Non-pigmented ciliary epithelial cell (primary cell): Measurements from ENCODE around the gene NVL.
"Not testable (repeated sequence)": the region's sequence is repeated elsewhere in the genome, so short reads cannot be mapped to it uniquely, and the experiment has no call there.

Source experiments
- DNase-seq: peaks from one replicate; pipeline ENCODE4 v3.0.0-alpha.2; 2010; ENCODE audit warnings: low read depth

NVL gene

GRCh38 chr1:224333939-224334786, 4.2 kb upstream of the NVL start:
- no peak for DNase-seq

DNA sequence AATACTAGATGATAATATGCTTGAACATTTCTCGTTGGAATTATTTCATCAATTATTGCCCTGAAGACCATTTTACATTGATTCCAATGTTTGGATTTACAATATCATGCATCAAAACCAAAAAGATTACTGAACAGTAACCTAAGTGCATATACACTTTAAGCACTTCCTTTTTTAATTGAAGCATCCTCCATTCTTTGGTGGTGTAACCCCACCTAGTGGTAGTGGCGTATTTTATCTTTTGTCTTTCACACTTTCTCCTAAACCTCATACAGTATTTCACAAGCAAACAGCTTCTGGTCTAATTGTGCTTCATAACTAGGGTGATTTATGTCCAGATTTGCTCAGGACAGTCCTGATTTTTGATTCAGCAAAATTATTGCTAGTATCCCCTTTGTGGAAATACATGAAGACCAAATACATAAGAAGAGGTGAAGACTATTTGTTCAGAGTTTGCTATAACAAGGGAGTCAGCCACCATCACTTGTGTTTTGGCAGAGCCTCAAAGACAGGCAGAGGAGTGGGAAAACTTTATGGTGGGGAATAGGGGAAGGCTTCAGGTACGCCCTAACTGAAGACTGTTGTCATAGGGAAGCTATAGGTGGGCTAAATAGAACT, 3.4 kb upstream of the NVL start:
- DNase-seq: no peak

GRCh38 chr1:224331824-224332223, 1.9 kb upstream of the NVL start:
- DNase-seq: no peak

GRCh38 chr1:224331326-224331725, 1.4 kb upstream of the NVL start:
- DNase-seq: no peak

GRCh38 chr1:224329484-224329841, 509 bp downstream of the NVL start:
- DNase-seq: no peak

DNA sequence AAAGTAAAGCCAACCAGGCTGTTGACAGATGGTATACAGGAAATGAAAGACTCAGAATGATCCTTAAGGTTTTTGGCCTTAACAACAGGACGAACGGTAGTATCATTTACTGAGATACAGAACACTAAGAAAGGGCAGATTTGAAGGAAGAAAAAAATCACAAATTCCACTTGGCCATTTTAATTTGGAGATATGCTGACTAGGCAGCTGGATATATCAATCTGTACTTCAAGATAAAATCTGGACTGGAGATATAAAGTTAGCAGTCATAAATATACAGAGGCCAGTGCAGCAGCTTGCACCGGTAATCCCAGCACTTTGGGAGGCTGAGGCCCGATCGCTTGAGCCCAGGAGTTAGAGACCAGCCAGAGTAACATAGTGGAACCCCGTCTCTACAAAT, 1.3 kb downstream of the NVL start:
- no peak for DNase-seq

- no peak for DNase-seq
Measured at GRCh38 chr1:224325959-224326358, 4.0 kb downstream of the NVL start.

GRCh38 chr1:224321706-224322105, 8.3 kb downstream of the NVL start:
- no peak for DNase-seq

DNA sequence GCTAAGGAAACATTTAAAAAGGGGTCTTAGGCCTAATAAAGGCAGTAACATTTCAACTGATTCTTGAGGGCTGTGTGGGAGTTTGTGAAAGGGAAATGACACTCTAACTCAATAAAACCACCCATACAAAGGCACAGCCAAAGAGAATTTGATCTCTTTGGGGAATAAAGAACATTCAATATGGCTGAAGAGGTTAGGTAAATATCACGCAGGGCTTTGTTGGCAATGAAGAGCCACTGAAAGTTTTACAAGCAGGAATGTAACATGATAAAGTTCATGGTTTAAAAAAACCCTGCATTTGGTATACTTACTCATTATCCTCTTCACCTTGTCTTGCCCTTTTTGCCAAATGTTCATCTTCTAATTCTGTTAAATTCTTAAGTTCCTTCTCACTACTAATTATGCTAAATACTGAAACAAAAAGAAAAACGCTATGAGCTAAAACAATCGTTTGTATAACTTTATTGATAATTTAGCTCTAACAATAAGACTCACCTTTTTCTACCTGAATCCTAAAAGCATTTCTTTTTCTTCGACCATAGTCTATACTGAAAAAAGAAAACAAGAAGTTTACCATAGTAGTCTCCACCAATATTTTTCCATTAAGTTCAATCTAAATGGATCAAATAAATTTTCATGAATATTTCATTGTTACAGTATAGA, 12.5 kb downstream of the NVL start:
- DNase-seq: no peak

- no peak for DNase-seq
Measured at GRCh38 chr1:224312025-224312424, 17.9 kb downstream of the NVL start.

DNA sequence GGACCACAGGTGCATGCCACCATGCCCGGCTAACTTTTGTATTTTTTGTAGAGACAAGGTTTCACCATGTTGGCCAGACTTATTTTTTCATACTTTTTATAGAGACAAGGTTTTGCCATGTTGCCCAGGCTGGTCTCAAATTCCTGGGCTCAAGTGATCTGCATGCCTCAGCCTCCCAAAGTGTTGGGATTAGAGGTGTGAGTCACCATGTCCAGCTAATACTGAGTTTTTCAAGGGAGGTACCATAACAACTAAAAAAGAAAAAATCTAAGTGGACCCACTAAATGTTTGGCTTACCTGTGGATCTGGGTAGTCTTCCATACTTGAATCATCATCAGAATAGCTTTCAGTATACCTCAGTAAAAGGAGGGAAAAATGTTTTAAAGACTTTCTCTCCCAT, 18.5 kb downstream of the NVL start:
- DNase-seq: not testable (repeated sequence)

- DNase-seq: no peak
Measured at GRCh38 chr1:224308064-224308463, 21.9 kb downstream of the NVL start.

DNA sequence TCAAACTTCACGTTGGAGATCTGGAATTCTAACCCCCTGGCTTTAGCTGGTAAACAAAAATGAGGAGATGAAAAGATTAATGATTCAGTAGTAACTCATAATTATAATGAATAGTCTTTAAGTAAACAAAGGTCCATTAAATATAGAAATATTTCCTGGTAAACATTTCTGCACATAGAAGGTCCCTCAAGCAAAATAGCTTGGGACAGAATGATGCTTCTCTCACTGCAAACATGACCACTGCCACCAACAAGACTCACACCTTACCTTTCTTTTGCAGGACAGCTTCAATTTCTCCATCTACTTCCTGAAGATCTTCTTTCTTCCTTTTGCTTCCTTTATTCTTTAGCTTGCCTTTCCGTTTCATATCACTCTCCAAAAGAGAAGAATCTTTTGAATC, 25.2 kb downstream of the NVL start:
- DNase-seq: no peak

GRCh38 chr1:224302947-224303346, 27.0 kb downstream of the NVL start:
- no peak for DNase-seq

DNA sequence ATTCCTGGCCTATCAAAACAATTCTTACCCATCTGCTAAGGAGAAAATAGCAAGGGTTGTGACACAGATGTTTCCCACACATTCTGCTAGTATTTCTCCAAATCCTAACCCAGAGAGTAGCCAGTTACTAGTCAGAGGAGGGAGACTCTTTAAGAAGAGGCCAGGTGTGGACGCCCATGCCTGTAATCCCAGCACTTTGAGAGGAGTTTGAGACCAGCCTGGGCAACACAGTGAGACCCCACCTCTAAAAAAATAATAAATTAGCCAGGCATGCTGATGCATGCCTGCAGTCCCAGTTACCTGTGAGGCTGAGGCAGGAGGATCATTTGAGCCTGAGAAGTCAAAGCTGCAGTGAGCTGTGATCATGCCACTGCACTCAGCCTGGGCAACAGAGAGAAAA, 28.6 kb downstream of the NVL start:
- no peak for DNase-seq

DNA sequence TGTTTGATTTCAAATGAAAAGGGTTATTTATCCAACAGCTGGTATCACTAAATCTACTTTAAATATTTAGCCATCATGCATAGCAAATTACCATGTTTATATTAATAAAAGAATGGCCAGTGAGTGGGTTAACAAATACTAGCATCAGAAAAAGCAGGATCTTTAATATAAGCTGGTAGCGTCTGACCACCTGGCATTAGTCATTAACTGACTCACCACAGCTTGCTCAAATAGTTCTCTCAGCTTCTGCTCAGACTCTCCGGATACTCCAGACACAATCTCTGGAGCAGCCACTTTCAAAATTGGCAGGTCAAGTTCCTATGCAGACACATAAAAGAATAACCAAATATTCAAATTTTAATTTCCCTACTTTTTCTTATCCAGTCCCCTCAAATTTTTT, 29.6 kb downstream of the NVL start:
- DNase-seq: peak; percentile 71

DNA sequence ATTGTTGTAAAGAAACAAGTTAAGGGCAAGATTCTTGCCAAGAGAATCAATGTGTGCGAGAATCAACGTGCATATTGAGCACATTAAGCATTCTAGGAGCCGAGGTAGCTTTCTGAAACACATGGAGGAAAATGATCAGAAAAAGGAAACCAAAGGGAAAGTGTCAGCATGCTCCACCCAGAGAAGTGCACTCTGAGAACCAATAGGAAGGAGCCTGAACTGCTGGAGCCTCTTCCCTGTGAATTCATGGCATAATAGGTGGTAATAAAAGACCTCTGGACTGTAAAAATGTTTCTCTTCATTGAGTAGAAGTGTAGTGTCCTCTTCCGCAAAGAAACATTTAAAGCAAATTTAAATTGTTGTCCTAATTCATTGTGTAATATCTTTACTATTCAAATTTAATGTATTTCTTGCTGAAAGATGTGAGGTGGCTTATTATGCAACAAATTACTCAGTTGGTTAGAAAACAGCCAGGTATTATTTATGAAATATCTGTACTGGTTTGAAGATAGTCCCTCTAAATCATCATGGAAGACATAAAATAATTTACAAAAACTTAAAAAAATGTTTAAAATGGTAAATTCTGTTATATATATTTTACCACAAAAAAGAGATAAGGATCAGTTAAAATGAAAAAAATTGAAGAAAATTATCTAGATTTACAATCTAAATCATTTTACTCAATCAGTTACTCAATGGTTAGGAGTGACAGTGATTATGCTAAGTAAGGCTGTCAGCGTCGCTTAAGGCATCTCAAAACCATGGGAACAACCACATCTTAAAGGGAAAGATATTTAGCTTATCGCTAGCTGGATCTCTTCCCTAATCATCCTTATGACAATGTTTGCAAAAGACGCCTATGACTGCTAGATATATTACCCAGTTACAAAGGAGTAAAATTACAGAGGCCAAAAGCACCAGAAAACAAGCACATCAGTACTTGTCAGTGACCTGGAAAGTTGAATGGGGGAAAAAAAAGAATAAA, 31.3 kb downstream of the NVL start:
- DNase-seq: no peak

GRCh38 chr1:224294775-224295174, 35.2 kb downstream of the NVL start:
- DNase-seq: no peak

- DNase-seq: no peak
Measured at GRCh38 chr1:224292419-224292818, 37.6 kb downstream of the NVL start.

DNA sequence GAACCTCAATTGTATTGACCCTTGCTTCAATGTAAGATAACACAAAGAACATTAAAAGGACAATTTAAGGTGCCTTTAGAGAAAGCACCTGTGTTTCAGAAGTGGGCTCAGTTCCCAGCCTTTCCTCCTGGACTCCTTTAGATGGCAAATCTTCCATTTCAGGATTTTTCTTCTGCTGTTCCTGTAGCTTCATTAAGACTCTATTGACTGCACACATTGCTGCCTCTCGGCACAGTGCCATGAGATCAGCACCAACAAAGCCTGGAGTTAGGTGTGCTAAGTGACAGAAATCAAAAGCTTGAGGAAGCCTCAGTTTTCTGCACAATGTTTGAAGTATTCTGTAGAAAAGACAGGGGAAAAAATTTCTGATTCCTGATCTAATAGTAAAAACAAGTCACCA, 40.6 kb downstream of the NVL start:
- no peak for DNase-seq

DNA sequence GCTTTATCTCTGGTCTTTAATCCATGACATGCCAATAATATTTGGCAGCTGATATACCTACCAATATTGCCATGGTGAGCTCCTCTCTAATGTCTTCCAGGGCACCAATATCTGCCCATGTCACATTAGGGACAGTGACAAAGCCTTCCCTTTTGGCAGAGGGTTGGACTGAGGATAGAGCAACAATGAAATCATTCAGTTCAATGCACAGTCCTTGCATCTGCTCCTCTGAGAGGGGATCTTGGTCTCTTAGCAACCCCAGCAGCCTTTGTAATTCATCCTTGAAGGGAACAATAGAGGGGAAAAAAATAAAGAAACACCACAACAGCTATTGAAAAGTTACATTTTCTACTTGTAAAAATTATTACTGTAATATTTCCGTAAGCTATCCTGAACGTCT, 42.3 kb downstream of the NVL start:
- no peak for DNase-seq

- no peak for DNase-seq
Measured at GRCh38 chr1:224282140-224282539, 47.8 kb downstream of the NVL start.
